Sigmoid colon (tissue), 4 donors: ENCODE measurements around the gene PRKD1.

ENCODE experiments used
- CTCF ChIP-seq, 4 experiments: fragments of 450-650 bp in 3 of 4; fragments of 200-600 bp in 1 of 4; IDR thresholded peaks; one replicate each; pipeline ENCODE4 v1.5.1; 2016 to 2019; ENCODE audit warnings: antibody characterized with exemption in 4 of 4, mild to moderate bottlenecking in 3 of 4, moderate library complexity in 2 of 4
- POLR2A ChIP-seq, 2 donors: fragments of 450-650 bp; IDR thresholded peaks; one replicate each; pipeline ENCODE4 v1.6.1; 2016; ENCODE audit warnings: antibody characterized with exemption in 2 of 2, mild to moderate bottlenecking in 2 of 2, moderate library complexity in 2 of 2
- POLR2AphosphoS5 ChIP-seq, 4 donors: sonication (generic); formaldehyde crosslinking; IDR thresholded peaks; one replicate each; pipeline ENCODE4 v1.6.1; 2017; ENCODE audit warnings: antibody characterized with exemption in 4 of 4

GRCh38 chr14:29653303-29653702 is 274.3 kb downstream of the PRKD1 start:
- TF ChIP-seq CTCF (IDR thresholded peaks at IDR 0.05), result no peak
- no peak for TF ChIP-seq POLR2AphosphoS5 (IDR thresholded peaks at IDR 0.05)
- TF ChIP-seq POLR2A (IDR thresholded peaks at IDR 0.05), result no peak
